Calu3 (cell line): ENCODE measurements around the gene RBM33. TPM values are rescaled to one million over a fixed set of nuclear protein-coding genes. Genes with fewer than 3 reads are reported as not detected.
A peak's percentile ranks its signal among the peaks of the same experiment; 100 is the strongest.

Experiments
- BruUV-seq: library from RNA; stranded (reverse); fragments of 400-500 nt; replicated peaks from 2 replicates; lab custom pipeline; 2021; lab: Mats Ljungman, UMichigan
- CTCF ChIA-PET: fragments of 300-600 bp; sonication (Branson Sonifier 250); formaldehyde crosslinking; loops from one replicate; lab custom pipeline; 2022; ENCODE audit warnings: antibody characterized with exemption; lab: Charles Lee
- DNase-seq: peaks from one replicate; pipeline ENCODE4 v3.0.0; 2022
- H3K27ac Mint-ChIP-seq: one replicate; pipeline ENCODE4 v1.8.0; 2022; ENCODE audit warnings: mixed read lengths; ENCODE audit not compliant: unreplicated experiment
- H3K27me3 Mint-ChIP-seq: one replicate; pipeline ENCODE4 v1.8.0; 2022; ENCODE audit warnings: mixed read lengths; ENCODE audit not compliant: unreplicated experiment
- H3K36me3 Mint-ChIP-seq: one replicate; pipeline ENCODE4 v1.8.0; 2022; ENCODE audit warnings: mild to moderate bottlenecking, moderate library complexity, mixed read lengths; ENCODE audit not compliant: insufficient read depth, unreplicated experiment
- H3K4me1 Mint-ChIP-seq: one replicate; pipeline ENCODE4 v1.8.0; 2022; ENCODE audit warnings: mild to moderate bottlenecking, low read depth, mixed read lengths; ENCODE audit not compliant: unreplicated experiment
- H3K4me3 Mint-ChIP-seq: one replicate; pipeline ENCODE4 v1.8.0; 2022; ENCODE audit warnings: mild to moderate bottlenecking, low read depth, moderate library complexity, mixed read lengths; ENCODE audit not compliant: unreplicated experiment
- H3K9me3 Mint-ChIP-seq: one replicate; pipeline ENCODE4 v1.8.0; 2022; ENCODE audit warnings: low read depth, mixed read lengths; ENCODE audit not compliant: unreplicated experiment
- CTCF ChIP-seq: fragments of 200-600 bp; IDR thresholded peaks from one replicate; pipeline ENCODE4 v1.8.0; 2022; ENCODE audit warnings: antibody characterized with exemption; ENCODE audit not compliant: unreplicated experiment
- intact Hi-C: fragments of 100-400 bp; cut with micrococcal nuclease; formaldehyde crosslinking; loops from one replicate; pipeline ENCODE4 v1.10.0; 2022; ENCODE audit not compliant: unreplicated experiment
- total RNA-seq: library from RNA; stranded (reverse); gene quantifications from 2 replicates; pipeline ENCODE4 v1.2.3, GENCODE V29; 2022

Gene RBM33
- total RNA-seq, 1 experiment from 2014 or later: 82.9 TPM

GRCh38 chr7:155665957-155666287, 21.5 kb downstream of the RBM33 start:
- H3K4me1 Mint-ChIP-seq: peaks cover 36% of the 10 kb centered on the region
- intact Hi-C loops: no loop called here
- no peaks in the 10 kb centered on the region for H3K27me3 Mint-ChIP-seq
- BruUV-seq: TSS peak; percentile 14
- DNase-seq: no peak
- no peaks in the 10 kb centered on the region for H3K9me3 Mint-ChIP-seq
- TF ChIP-seq CTCF: no peak
- H3K27ac Mint-ChIP-seq: peak overlapping the region; percentile 62
- H3K4me3 Mint-ChIP-seq: no peak overlapping the region
- H3K36me3 Mint-ChIP-seq: peaks cover 6% of the 10 kb centered on the region
- CTCF ChIA-PET: interaction anchor here (0.5 to 2.2 kb wide), 3 partner anchors 22 to 646 kb away, joined by 3 to 9 read pairs (median 3); no protein-coding TSS in a partner anchor

GRCh38 chr7:155667241-155667829, 22.9 kb downstream of the RBM33 start:
- CTCF ChIA-PET: no interaction called here
- peaks cover 28% of the 10 kb centered on the region for H3K4me1 Mint-ChIP-seq
- intact Hi-C loops: no loop called here

GRCh38 chr7:155669717-155670505, 25.4 kb downstream of the RBM33 start:
- H3K27ac Mint-ChIP-seq: no peak overlapping the region
- H3K27me3 Mint-ChIP-seq: no peaks in the 10 kb centered on the region
- DNase-seq: no peak
- TF ChIP-seq CTCF: no peak
- intact Hi-C loops: no loop called here
- peaks cover 6% of the 10 kb centered on the region for H3K36me3 Mint-ChIP-seq
- CTCF ChIA-PET: no interaction called here
- H3K4me1 Mint-ChIP-seq: peaks cover 13% of the 10 kb centered on the region
- BruUV-seq: no TSS peak
- no peaks in the 10 kb centered on the region for H3K9me3 Mint-ChIP-seq
- H3K4me3 Mint-ChIP-seq: no peak overlapping the region

More at GRCh38 chr7:155667241-155667829, 22.9 kb downstream of the RBM33 start:
- H3K4me3 Mint-ChIP-seq: no peak overlapping the region
- no peaks in the 10 kb centered on the region for H3K9me3 Mint-ChIP-seq
- no TSS peak for BruUV-seq
- no peaks in the 10 kb centered on the region for H3K27me3 Mint-ChIP-seq
- H3K36me3 Mint-ChIP-seq: peaks cover 6% of the 10 kb centered on the region
- H3K27ac Mint-ChIP-seq: no peak overlapping the region
- TF ChIP-seq CTCF: no peak
- no peak for DNase-seq

- no peaks in the 10 kb centered on the region for H3K27me3 Mint-ChIP-seq
- no peak overlapping the region for H3K4me3 Mint-ChIP-seq
- intact Hi-C loops: no loop called here
- BruUV-seq: no TSS peak
- no peak for DNase-seq
- CTCF ChIA-PET: no interaction called here
- H3K9me3 Mint-ChIP-seq: no peaks in the 10 kb centered on the region
- H3K36me3 Mint-ChIP-seq: peaks cover 6% of the 10 kb centered on the region
- H3K27ac Mint-ChIP-seq: no peak overlapping the region
- no peak for TF ChIP-seq CTCF
- H3K4me1 Mint-ChIP-seq: peaks cover 7% of the 10 kb centered on the region
Measured at GRCh38 chr7:155670521-155670920, 26.1 kb downstream of the RBM33 start.
